Renal cortical epithelial cell (primary cell): ENCODE data around the gene PDGFA. TPM values are rescaled to one million over a fixed set of nuclear protein-coding genes. Genes with fewer than 3 reads are reported as not detected.

Source experiments
- DNase-seq: peaks from one replicate; pipeline ENCODE4 v3.0.0-alpha.2; 2011; ENCODE audit warnings: low read depth
- total RNA-seq: library from RNA; depleted of rRNA; stranded (reverse); fragments of >200 nt; gene quantifications from 2 replicates; pipeline ENCODE4 v1.2.3, GENCODE V29; 2014

PDGFA gene
- total RNA-seq, 1 donor from 2014 or later = 54.3 TPM

GRCh38 chr7:474605-475424, 44.8 kb downstream of the PDGFA start:
- no peak for DNase-seq

- DNase-seq = no peak
These were observed 45.6 kb downstream of the PDGFA start for GRCh38 chr7:473870-474604.

GRCh38 chr7:473211-473734, 46.4 kb downstream of the PDGFA start:
- no peak for DNase-seq

- no peak for DNase-seq
These were observed 47.0 kb downstream of the PDGFA start for GRCh38 chr7:472640-472957.

- DNase-seq = peak; percentile 83
These were observed 47.6 kb downstream of the PDGFA start for GRCh38 chr7:471866-472639.

GRCh38 chr7:471191-471865, 48.3 kb downstream of the PDGFA start:
- DNase-seq = no peak

- DNase-seq = no peak
These were observed 50.1 kb downstream of the PDGFA start for GRCh38 chr7:469563-469961.

- DNase-seq = no peak
These were observed 50.7 kb downstream of the PDGFA start for GRCh38 chr7:468681-469562.

GRCh38 chr7:467856-468545, 51.6 kb downstream of the PDGFA start:
- DNase-seq = no peak

GRCh38 chr7:467393-467828, 52.2 kb downstream of the PDGFA start:
- DNase-seq = no peak

GRCh38 chr7:466465-467191, 53.0 kb downstream of the PDGFA start:
- no peak for DNase-seq

- DNase-seq = no peak
These were observed 53.8 kb downstream of the PDGFA start for GRCh38 chr7:465710-466400.

- no peak for DNase-seq
These were observed 54.9 kb downstream of the PDGFA start for GRCh38 chr7:464454-465401.

GRCh38 chr7:463817-464453, 55.7 kb downstream of the PDGFA start:
- no peak for DNase-seq

GRCh38 chr7:463362-463781, 56.3 kb downstream of the PDGFA start:
- DNase-seq = no peak

- no peak for DNase-seq
These were observed 57.2 kb downstream of the PDGFA start for GRCh38 chr7:462173-463103.
